Keratinocyte (primary cell): ENCODE data around the gene ANKRA2.

Experiments used
- CTCF ChIP-seq, 3 experiments: IDR thresholded peaks in 1 of 3; conservative IDR thresholded peaks in 1 of 3; optimal IDR thresholded peaks in 1 of 3; 2 replicates in 2 of 3; 3 replicates in 1 of 3; pipeline versions ENCODE3 to v1.5.1; 2011; ENCODE audit warnings: low read length in 3 of 3, mild to moderate bottlenecking in 3 of 3, moderate library complexity in 2 of 3, control low read depth in 1 of 3, inconsistent platforms in 1 of 3; ENCODE audit not compliant: insufficient read depth in 2 of 3; ENCODE audit errors: extremely low read depth in 1 of 3
- EZH2 ChIP-seq: IDR thresholded peaks from one replicate; pipeline ENCODE4 v1.6.1; 2012; ENCODE audit warnings: inconsistent platforms, mild to moderate bottlenecking, low read length, moderate library complexity

GRCh38 chr5:73529081-73529480 lies 36.4 kb downstream of the ANKRA2 start:
- TF ChIP-seq EZH2 (no peak), CTCF (optimal IDR thresholded peaks at IDR 0.05 in 1 of 3, IDR thresholded peaks at IDR 0.05 in 1 of 3, conservative IDR thresholded peaks at IDR 0.05 in 1 of 3; ENCODE audit: extremely low read depth in 1 of 3, insufficient read depth in 2 of 3, low read length in 3 of 3) (no peak)
